ENCODE results near the gene HMGN4.
"Not testable (repeated sequence)": the region's sequence is repeated elsewhere in the genome, so short reads cannot be mapped to it uniquely, and the experiment has no call there.

HMGN4 gene

GRCh38 chr6:26520850-26521599 lies 17.1 kb upstream of the HMGN4 start:
- no peaks in the 10 kb centered on the region for H3K27me3 ChIP-seq (ENCODE audit: insufficient read depth, poor library complexity, severe bottlenecking)
- peak; percentile 67 to 82 for DNase-seq (ENCODE audit: low read depth in 1 of 2, low spot score in 1 of 2)
- peak overlapping the region; percentile 60 for H3K27ac ChIP-seq (replicated peaks)
- TF ChIP-seq REST (IDR thresholded peaks at IDR 0.05; ENCODE audit: insufficient replicate concordance, low read depth): no peak
- no peak for TF ChIP-seq POLR2AphosphoS5 (IDR thresholded peaks at IDR 0.05; ENCODE audit: low read depth)
- TF ChIP-seq GABPA (IDR thresholded peaks at IDR 0.05; ENCODE audit: low read depth): no peak
- peak overlapping the region; percentile 57 for H3K4me3 ChIP-seq (replicated peaks; ENCODE audit: insufficient read depth, low read length)

GRCh38 chr6:26521600-26522391 lies 16.4 kb upstream of the HMGN4 start:
- TF ChIP-seq CTCF (IDR thresholded peaks at IDR 0.05; ENCODE audit: insufficient read depth, low read length) (no peak), POLR2AphosphoS5 (IDR thresholded peaks at IDR 0.05; ENCODE audit: low read depth) (no peak), SPI1 (IDR thresholded peaks at IDR 0.05; ENCODE audit: borderline replicate concordance, low read depth) (no peak), GABPA (IDR thresholded peaks at IDR 0.05; ENCODE audit: low read depth) (no peak), REST (IDR thresholded peaks at IDR 0.05; ENCODE audit: insufficient replicate concordance, low read depth) (no peak)
- peak overlapping the region; percentile 60 for H3K27ac ChIP-seq (replicated peaks)
- peak overlapping the region; percentile 57 for H3K4me3 ChIP-seq (replicated peaks; ENCODE audit: insufficient read depth, low read length)
- H3K27me3 ChIP-seq (ENCODE audit: insufficient read depth, poor library complexity, severe bottlenecking): no peaks in the 10 kb centered on the region
- peak; percentile 56 to 58 for DNase-seq (ENCODE audit: low read depth in 1 of 2, low spot score in 1 of 2)

GRCh38 chr6:26522486-26523228 lies 15.5 kb upstream of the HMGN4 start:
- H3K27me3 ChIP-seq (ENCODE audit: insufficient read depth, poor library complexity, severe bottlenecking); H3K4me3 ChIP-seq (replicated peaks; ENCODE audit: insufficient read depth, low read length); H3K27ac ChIP-seq (replicated peaks): not testable (repeated sequence)
- peak in 1 of 2 experiments; percentile 11 for DNase-seq (ENCODE audit: low read depth in 1 of 2, low spot score in 1 of 2)

GRCh38 chr6:26524314-26524713 lies 13.9 kb upstream of the HMGN4 start:
- DNase-seq (ENCODE audit: low read depth in 1 of 2, low spot score in 1 of 2); H3K27ac ChIP-seq (replicated peaks); H3K27me3 ChIP-seq (ENCODE audit: insufficient read depth, poor library complexity, severe bottlenecking); H3K4me3 ChIP-seq (replicated peaks; ENCODE audit: insufficient read depth, low read length): not testable (repeated sequence)

- TF ChIP-seq SPI1 (IDR thresholded peaks at IDR 0.05; ENCODE audit: borderline replicate concordance, low read depth) (peak; percentile 44; the same call in 1 of the 2 replicates), CTCF (IDR thresholded peaks at IDR 0.05; ENCODE audit: insufficient read depth, low read length) (no peak)
- no peaks in the 10 kb centered on the region for H3K27me3 ChIP-seq (ENCODE audit: insufficient read depth, poor library complexity, severe bottlenecking)
- no peak overlapping the region for H3K27ac ChIP-seq (replicated peaks)
- peak in 1 of 2 experiments; percentile 17 for DNase-seq (ENCODE audit: low read depth in 1 of 2, low spot score in 1 of 2)
- H3K4me3 ChIP-seq (replicated peaks; ENCODE audit: insufficient read depth, low read length): no peak overlapping the region
These were observed 13.3 kb upstream of the HMGN4 start for GRCh38 chr6:26524722-26525370.
